SK-N-SH treated with all-trans-retinoic acid at 6 μM for 48 hours (cell line): ENCODE measurements around the gene PSMD10.

ENCODE experiments used
- ARNTL ChIP-seq: fragments of 450-650 bp; formaldehyde crosslinking; IDR thresholded peaks from 2 replicates; pipeline ENCODE4 v1.5.0; 2020; ENCODE audit warnings: low read depth, mild to moderate bottlenecking, moderate library complexity, borderline replicate concordance
- CREB5 ChIP-seq: fragments of 250-450 bp; sonication (Bioruptor Pico); IDR thresholded peaks from 2 replicates; pipeline ENCODE4 v1.5.1; 2020; ENCODE audit warnings: low read depth, mild to moderate bottlenecking, moderate library complexity
- CSDC2 ChIP-seq: fragments of 250-450 bp; sonication (Bioruptor Pico); IDR thresholded peaks from 2 replicates; pipeline ENCODE4 v1.5.0; 2020; ENCODE audit warnings: mild to moderate bottlenecking, moderate library complexity
- PATZ1 ChIP-seq: fragments of 250-450 bp; sonication (Bioruptor Pico); IDR thresholded peaks from 2 replicates; pipeline ENCODE4 v1.8.0; 2020; ENCODE audit warnings: mild to moderate bottlenecking, moderate library complexity, borderline replicate concordance
- POU6F1 ChIP-seq: fragments of 250-450 bp; sonication (Bioruptor Pico); IDR thresholded peaks from 2 replicates; pipeline ENCODE4 v1.8.0; 2021; ENCODE audit warnings: low read depth, mild to moderate bottlenecking, moderate library complexity, borderline replicate concordance
- PPARA ChIP-seq: fragments of 250-450 bp; sonication (Bioruptor Pico); IDR thresholded peaks from 2 replicates; pipeline ENCODE4 v1.5.0; 2020; ENCODE audit warnings: mild to moderate bottlenecking, borderline replicate concordance
- SNAI2 ChIP-seq: fragments of 250-450 bp; sonication (Bioruptor Pico); IDR thresholded peaks from 2 replicates; pipeline ENCODE4 v1.5.0; 2020; ENCODE audit warnings: mild to moderate bottlenecking, moderate library complexity
- TCF4 ChIP-seq: fragments of 250-450 bp; sonication (Bioruptor Pico); IDR thresholded peaks from 2 replicates; pipeline ENCODE4 v1.8.0; 2021; ENCODE audit warnings: mild to moderate bottlenecking, moderate library complexity, borderline replicate concordance
- TSHZ2 ChIP-seq: fragments of 250-450 bp; sonication (Bioruptor Pico); IDR thresholded peaks from 2 replicates; pipeline ENCODE4 v1.5.0; 2020; ENCODE audit warnings: mild to moderate bottlenecking, moderate library complexity
- ZC3H10 ChIP-seq: fragments of 250-450 bp; sonication (Bioruptor Pico); IDR thresholded peaks from 2 replicates; pipeline ENCODE4 v1.5.1; 2021; ENCODE audit warnings: mild to moderate bottlenecking, moderate library complexity
- ZFP3 ChIP-seq: fragments of 250-450 bp; sonication (Bioruptor Pico); IDR thresholded peaks from 2 replicates; pipeline ENCODE4 v1.5.0; 2020; ENCODE audit warnings: mild to moderate bottlenecking, moderate library complexity
- ZFP30 ChIP-seq: fragments of 450-650 bp; formaldehyde crosslinking; IDR thresholded peaks from 2 replicates; pipeline ENCODE4 v1.5.0; 2022; ENCODE audit warnings: mild to moderate bottlenecking, moderate library complexity
- ZNF565 ChIP-seq: fragments of 450-650 bp; formaldehyde crosslinking; conservative IDR thresholded peaks from 2 replicates; pipeline ENCODE4 v1.5.0; 2020; ENCODE audit warnings: low read depth, mild to moderate bottlenecking, moderate library complexity

- TF ChIP-seq TCF4: no peak
- TF ChIP-seq ZFP30: no peak
- TF ChIP-seq PPARA (CRISPR knock-in tag): no peak
- TF ChIP-seq CREB5 (CRISPR knock-in tag): no peak
- no peak for TF ChIP-seq ZFP3 (CRISPR knock-in tag)
- TF ChIP-seq PATZ1: no peak
- no peak for TF ChIP-seq ZNF565 (CRISPR knock-in tag)
- TF ChIP-seq CSDC2: no peak
- no peak for TF ChIP-seq ZC3H10
- TF ChIP-seq TSHZ2 (CRISPR knock-in tag): no peak
- TF ChIP-seq ARNTL (CRISPR knock-in tag): no peak
- no peak for TF ChIP-seq SNAI2 (CRISPR knock-in tag)
- TF ChIP-seq POU6F1 (CRISPR knock-in tag): no peak
Observed at GRCh38 chrX:108105473-108105872, 14.1 kb upstream of the PSMD10 start.
